Dendritic cell treated with granulocyte-macrophage colony-stimulating factor and Interleukin-4, amounts not matched to agents 40 ng/mL and 50 ng/mL, for 4 days (primary cell): ENCODE data around the gene FPR1.

ENCODE experiments used
- H3K27ac Mint-ChIP-seq: one replicate; pipeline ENCODE4 v1.8.0; 2022; ENCODE audit warnings: mild to moderate bottlenecking, mixed read lengths
- H3K27me3 Mint-ChIP-seq: one replicate; pipeline ENCODE4 v1.8.0; 2022; ENCODE audit warnings: mild to moderate bottlenecking, mixed read lengths
- H3K36me3 Mint-ChIP-seq: one replicate; pipeline ENCODE4 v1.8.0; 2022; ENCODE audit warnings: low read depth, mixed read lengths
- H3K4me1 Mint-ChIP-seq: one replicate; pipeline ENCODE4 v1.8.0; 2022; ENCODE audit warnings: low read depth, mixed read lengths
- H3K4me3 Mint-ChIP-seq: one replicate; pipeline ENCODE4 v1.8.0; 2022; ENCODE audit warnings: mild to moderate bottlenecking, moderate library complexity, mixed read lengths
- H3K9me3 Mint-ChIP-seq: one replicate; pipeline ENCODE4 v1.8.0; 2022; ENCODE audit warnings: mixed read lengths
- intact Hi-C: fragments of 100-400 bp; cut with micrococcal nuclease; formaldehyde crosslinking; loops from one replicate; pipeline ENCODE4 v1.15.0; 2022

The FPR1 gene

GRCh38 chr19:51702103-51702824 lies 49.4 kb downstream of the FPR1 start:
- H3K36me3 Mint-ChIP-seq: peaks cover 33% of the 10 kb centered on the region
- H3K4me3 Mint-ChIP-seq: peak overlapping the region; percentile 14
- H3K27ac Mint-ChIP-seq: peak overlapping the region; percentile 97
- H3K4me1 Mint-ChIP-seq: peaks cover 47% of the 10 kb centered on the region
- no peaks in the 10 kb centered on the region for H3K9me3 Mint-ChIP-seq
- intact Hi-C loops: no loop called here
- H3K27me3 Mint-ChIP-seq: peaks cover 54% of the 10 kb centered on the region

GRCh38 chr19:51701468-51702100 lies 50.1 kb downstream of the FPR1 start:
- intact Hi-C loops: no loop called here
- H3K27me3 Mint-ChIP-seq: peaks cover 60% of the 10 kb centered on the region
- no peak overlapping the region for H3K4me3 Mint-ChIP-seq
- no peaks in the 10 kb centered on the region for H3K9me3 Mint-ChIP-seq
- H3K4me1 Mint-ChIP-seq: peaks cover 46% of the 10 kb centered on the region
- peaks cover 26% of the 10 kb centered on the region for H3K36me3 Mint-ChIP-seq
- no peak overlapping the region for H3K27ac Mint-ChIP-seq

- Mint-ChIP-seq H3K27ac (no peak overlapping the region), H3K27me3 (peaks cover 79% of the 10 kb centered on the region), H3K4me1 (peaks cover 41% of the 10 kb centered on the region), H3K36me3 (peaks cover 2% of the 10 kb centered on the region), H3K4me3 (no peak overlapping the region), H3K9me3 (no peaks in the 10 kb centered on the region)
- intact Hi-C loops: no loop called here
These were observed 52.5 kb downstream of the FPR1 start for GRCh38 chr19:51699170-51699569.

- Mint-ChIP-seq H3K27me3 (peaks cover 83% of the 10 kb centered on the region), H3K4me3 (no peak overlapping the region), H3K4me1 (peaks cover 36% of the 10 kb centered on the region), H3K27ac (no peak overlapping the region), H3K9me3 (no peaks in the 10 kb centered on the region), H3K36me3 (no peaks in the 10 kb centered on the region)
- intact Hi-C loops: no loop called here
These were observed 53.4 kb downstream of the FPR1 start for GRCh38 chr19:51698296-51698695.

GRCh38 chr19:51697169-51697776 lies 54.4 kb downstream of the FPR1 start:
- no peak overlapping the region for H3K4me3 Mint-ChIP-seq
- H3K4me1 Mint-ChIP-seq: peaks cover 26% of the 10 kb centered on the region
- H3K9me3 Mint-ChIP-seq: no peaks in the 10 kb centered on the region
- H3K36me3 Mint-ChIP-seq: no peaks in the 10 kb centered on the region
- no peak overlapping the region for H3K27ac Mint-ChIP-seq
- H3K27me3 Mint-ChIP-seq: peaks cover 79% of the 10 kb centered on the region
- intact Hi-C loops: no loop called here

GRCh38 chr19:51696606-51697005 lies 55.1 kb downstream of the FPR1 start:
- H3K36me3 Mint-ChIP-seq: no peaks in the 10 kb centered on the region
- H3K27ac Mint-ChIP-seq: no peak overlapping the region
- no peaks in the 10 kb centered on the region for H3K9me3 Mint-ChIP-seq
- intact Hi-C loops: no loop called here
- H3K4me3 Mint-ChIP-seq: no peak overlapping the region
- H3K27me3 Mint-ChIP-seq: peaks cover 79% of the 10 kb centered on the region
- H3K4me1 Mint-ChIP-seq: peaks cover 25% of the 10 kb centered on the region
